GM12874 (cell line): ENCODE results near the gene PDGFRB.

Experiments used
- CTCF ChIP-seq: IDR thresholded peaks from 2 replicates; pipeline ENCODE4 v1.5.1; 2011; ENCODE audit warnings: low read depth, mild to moderate bottlenecking, control low read depth, low read length, moderate library complexity; ENCODE audit not compliant: insufficient read depth

Gene PDGFRB

GRCh38 chr5:150155258-150156026 is at the start of gene PDGFRB:
PDGFRB (minus strand) TSS chr5:150155845; CDS start chr5:150137047, 18,798 bp downstream.
- TF ChIP-seq CTCF = no peak

GRCh38 chr5:150204590-150204960 is 48.9 kb upstream of the PDGFRB start:
- TF ChIP-seq CTCF = no peak

GRCh38 chr5:150203832-150204589 is 48.4 kb upstream of the PDGFRB start:
- TF ChIP-seq CTCF = no peak

- no peak for TF ChIP-seq CTCF
Observed at GRCh38 chr5:150202501-150202900, 46.9 kb upstream of the PDGFRB start.

- no peak for TF ChIP-seq CTCF
Observed at GRCh38 chr5:150197476-150197875, 41.8 kb upstream of the PDGFRB start.

- TF ChIP-seq CTCF = no peak
Observed at GRCh38 chr5:150196986-150197385, 41.3 kb upstream of the PDGFRB start.

GRCh38 chr5:150196514-150196913 is 40.9 kb upstream of the PDGFRB start:
- TF ChIP-seq CTCF = no peak
